A549 (cell line): ENCODE data around the gene CACNA1H. TPM values are rescaled to one million over a fixed set of nuclear protein-coding genes. Genes with fewer than 3 reads are reported as not detected.

Experiments used
- ATAC-seq, 2 experiments: fragments of 200-7000 bp in 1 of 2; fragments of >200 bp in 1 of 2; cut with Nextera tagmentation in 1 of 2; cut with Tn5 transposase in 1 of 2; 3 replicates each; pipeline versions ENCODE4 v1.8.0 to v1.9.1; 2018 to 2020; ENCODE audit warnings: mild to moderate bottlenecking in 1 of 2, moderate library complexity in 1 of 2
- CTCF ChIA-PET: fragments of 300-600 bp; sonication (Branson Sonifier 250); formaldehyde crosslinking; extraction: SDS; loops from one replicate; lab custom pipeline; 2021; ENCODE audit warnings: antibody characterized with exemption, inconsistent platforms; lab: Yijun Ruan, JAX
- POLR2A ChIA-PET: fragments of 350-600 bp; formaldehyde crosslinking; extraction: SDS; loops from one replicate; lab custom pipeline; 2021; ENCODE audit warnings: antibody characterized with exemption, inconsistent platforms; lab: Yijun Ruan, JAX
- DNase-seq, 2 experiments: peaks; one replicate each; pipeline versions ENCODE4 v3.0.0 to v3.0.0-alpha.2; 2011 to 2016; ENCODE audit warnings: low read depth in 1 of 2, low spot score in 1 of 2
- FAIRE-seq: peaks from 2 replicates; lab custom pipeline; 2011; peaks lifted over from hg19 to GRCh38; lab: Jason Lieb, UNC
- H3K27ac ChIP-seq, 2 experiments: fragments of >200 bp; sonication (Bioruptor Twin); formaldehyde crosslinking; 3 replicates each; pipeline ENCODE4 v1.5.1; 2016 to 2017
- H3K4me1 ChIP-seq: fragments of >200 bp; sonication (Bioruptor Twin); formaldehyde crosslinking; 3 replicates; pipeline ENCODE4 v1.6.1; 2016
- H3K4me2 ChIP-seq: fragments of >200 bp; sonication (Bioruptor Twin); formaldehyde crosslinking; 3 replicates; pipeline ENCODE4 v1.6.1; 2016
- H3K4me3 ChIP-seq: fragments of >200 bp; sonication (Bioruptor Twin); formaldehyde crosslinking; 3 replicates; pipeline ENCODE4 v1.5.1; 2016
- H3K9me3 ChIP-seq: fragments of >200 bp; sonication (Bioruptor Twin); formaldehyde crosslinking; 3 replicates; pipeline ENCODE4 v1.6.1; 2016
- BHLHE40 ChIP-seq: IDR thresholded peaks from 2 replicates; pipeline ENCODE4 v1.6.1; 2012; ENCODE audit warnings: low read depth, low read length, inconsistent platforms
- CBX2 ChIP-seq: fragments of 200-600 bp; sonication (generic); IDR thresholded peaks from 2 replicates; pipeline ENCODE4 v1.6.1; 2016; ENCODE audit warnings: low read depth, mild to moderate bottlenecking, borderline replicate concordance
- EP300 ChIP-seq, 2 experiments: fragments of >200 bp; sonication (Bioruptor Twin); formaldehyde crosslinking; IDR thresholded peaks; 2 replicates in 1 of 2; 3 replicates in 1 of 2; pipeline ENCODE4 v1.6.1; 2016 to 2017
- FOSB ChIP-seq: fragments of 250-450 bp; sonication (Bioruptor Pico); IDR thresholded peaks from 2 replicates; pipeline ENCODE4 v1.5.0; 2020; ENCODE audit warnings: mild to moderate bottlenecking, moderate library complexity
- FOXS1 ChIP-seq: fragments of 250-450 bp; sonication (Bioruptor Pico); IDR thresholded peaks from 2 replicates; pipeline ENCODE4 v1.5.0; 2020; ENCODE audit warnings: mild to moderate bottlenecking, moderate library complexity
- GATA3 ChIP-seq: IDR thresholded peaks from 2 replicates; pipeline ENCODE4 v1.6.1; 2012; ENCODE audit warnings: borderline replicate concordance
- JUN ChIP-seq, 2 experiments: fragments of >200 bp; sonication (Bioruptor Twin); formaldehyde crosslinking; IDR thresholded peaks; 2 replicates in 1 of 2; 3 replicates in 1 of 2; pipeline ENCODE4 v1.6.1; 2016 to 2017
- JUNB ChIP-seq: fragments of >200 bp; sonication (Bioruptor Twin); formaldehyde crosslinking; IDR thresholded peaks from 2 replicates; pipeline ENCODE4 v1.6.1; 2016
- MYC ChIP-seq: IDR thresholded peaks from 2 replicates; pipeline ENCODE4 v1.6.1; 2012; ENCODE audit warnings: mild to moderate bottlenecking, inconsistent platforms, low read length, improper control_type of control experiment, borderline replicate concordance
- NPAS2 ChIP-seq: fragments of 250-450 bp; sonication (Bioruptor Pico); IDR thresholded peaks from 2 replicates; pipeline ENCODE4 v1.8.0; 2022; ENCODE audit warnings: mild to moderate bottlenecking, moderate library complexity, borderline replicate concordance
- POLR2AphosphoS2 ChIP-seq: conservative IDR thresholded peaks from 2 replicates; pipeline ENCODE4 v1.6.1; 2012; ENCODE audit warnings: low read length, improper control_type of control experiment, inconsistent platforms
- RCOR1 ChIP-seq: fragments of 150-350 bp; IDR thresholded peaks from 2 replicates; pipeline ENCODE4 v1.6.1; 2014; ENCODE audit warnings: antibody characterized with exemption, low read length, low read depth
- RFX5 ChIP-seq: fragments of 450-650 bp; IDR thresholded peaks from 2 replicates; pipeline ENCODE4 v1.7.1; 2014; ENCODE audit warnings: antibody characterized with exemption, mild to moderate bottlenecking, moderate library complexity
- SMC3 ChIP-seq: fragments of >200 bp; sonication (Bioruptor Twin); formaldehyde crosslinking; IDR thresholded peaks from 3 replicates; pipeline ENCODE4 v1.6.1; 2018; ENCODE audit warnings: inconsistent platforms
- TFCP2L1 ChIP-seq: fragments of 250-450 bp; sonication (Bioruptor Pico); IDR thresholded peaks from 2 replicates; pipeline ENCODE4 v1.5.0; 2021; ENCODE audit warnings: mild to moderate bottlenecking
- ZFP36 ChIP-seq: fragments of 450-650 bp; IDR thresholded peaks from 2 replicates; pipeline ENCODE4 v1.6.1; 2014; ENCODE audit warnings: borderline replicate concordance; ENCODE audit not compliant: partially characterized antibody
- ZNF302 ChIP-seq: fragments of 250-450 bp; sonication (Bioruptor Pico); IDR thresholded peaks from 2 replicates; pipeline ENCODE4 v1.9.0; 2021; ENCODE audit warnings: inconsistent platforms, mild to moderate bottlenecking, moderate library complexity
- ZSCAN20 ChIP-seq: fragments of 250-450 bp; sonication (Bioruptor Pico); IDR thresholded peaks from 2 replicates; pipeline ENCODE4 v1.8.0; 2022; ENCODE audit warnings: mild to moderate bottlenecking, moderate library complexity
- WGBS: methylation state at CpG from one replicate; pipeline ENCODE4 v1.1.6; 2017; ENCODE audit errors: missing lambda C conversion rate; 5-methylcytosine and 5-hydroxymethylcytosine counted together
- polyA plus RNA-seq, 4 experiments: library from polyadenylated mRNA; depleted of rRNA in 3 of 4; stranded (reverse); fragments of >200 nt; fragmentation: RNase III in 1 of 4; extraction: RNeasy Plus Mini Kit Qiagen cat#74134 plus additional on column Dnase treatment in 1 of 4; gene quantifications; 2 replicates in 3 of 4; 3 replicates in 1 of 4; pipeline ENCODE4 v1.2.3, GENCODE V29; 2011 to 2017
- TF ChIP-seq, protein P1 (sequence below): fragments of >200 bp; sonication (Bioruptor Twin); formaldehyde crosslinking; IDR thresholded peaks from 2 replicates; pipeline ENCODE4 v1.6.1; 2016
- TF ChIP-seq, protein P2 (sequence below): fragments of >200 bp; sonication (Bioruptor Twin); formaldehyde crosslinking; IDR thresholded peaks from 3 replicates; pipeline ENCODE4 v1.5.1; 2016
- TF ChIP-seq, protein P3 (sequence below): fragments of 450-650 bp; IDR thresholded peaks from 2 replicates; pipeline ENCODE4 v1.6.1; 2014; ENCODE audit warnings: antibody characterized with exemption
- TF ChIP-seq, protein P4 (sequence below): fragments of 150-350 bp; IDR thresholded peaks from 2 replicates; pipeline ENCODE4 v1.6.1; 2014; ENCODE audit warnings: low read depth, mild to moderate bottlenecking, low read length
- TF ChIP-seq, protein P5 (sequence below): IDR thresholded peaks from 2 replicates; pipeline ENCODE4 v1.6.1; 2012
- TF ChIP-seq, protein P6 (sequence below): fragments of >200 bp; sonication (Bioruptor Twin); formaldehyde crosslinking; IDR thresholded peaks from 3 replicates; pipeline ENCODE4 v1.6.1; 2016

CACNA1H gene
- polyA plus RNA-seq, 2 of the 4 experiments (the other 2 are of a cell fraction), result 7.2 to 15.8 TPM

DNA sequence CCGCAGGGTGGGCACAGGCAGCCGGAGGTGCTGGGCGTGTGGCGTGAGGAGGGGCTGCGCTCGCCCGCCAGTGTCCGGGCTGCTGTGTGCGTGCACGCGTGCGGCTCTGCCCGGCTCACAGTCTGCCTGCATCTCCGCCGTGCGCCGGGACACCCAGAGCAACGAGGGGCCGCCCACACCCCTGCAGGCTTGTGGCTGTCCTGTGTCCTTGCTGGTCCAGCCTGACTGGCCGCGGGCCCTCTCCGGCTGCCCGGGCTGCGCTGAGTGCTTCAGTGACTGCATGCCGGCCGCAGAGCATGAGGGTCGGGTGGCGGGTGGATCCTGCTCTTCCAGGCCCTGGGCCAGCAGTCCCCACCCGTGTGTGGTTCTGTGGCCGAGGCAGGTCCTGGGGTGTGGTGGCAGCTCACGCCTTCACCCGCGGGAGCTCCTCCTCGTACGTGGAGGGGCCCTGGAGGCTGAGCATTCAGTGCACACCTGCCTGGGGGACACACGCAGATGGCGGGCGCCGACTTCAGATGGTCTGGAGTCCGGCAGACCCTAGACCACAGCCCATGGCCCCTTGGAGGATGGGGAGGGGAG is 59.8 kb downstream of the CACNA1H start:
- no peak overlapping the region for H3K27ac ChIP-seq
- CTCF ChIA-PET, result no interaction called here
- WGBS, result 95% methylated on average over 14 of the region's 40 CpGs

DNA sequence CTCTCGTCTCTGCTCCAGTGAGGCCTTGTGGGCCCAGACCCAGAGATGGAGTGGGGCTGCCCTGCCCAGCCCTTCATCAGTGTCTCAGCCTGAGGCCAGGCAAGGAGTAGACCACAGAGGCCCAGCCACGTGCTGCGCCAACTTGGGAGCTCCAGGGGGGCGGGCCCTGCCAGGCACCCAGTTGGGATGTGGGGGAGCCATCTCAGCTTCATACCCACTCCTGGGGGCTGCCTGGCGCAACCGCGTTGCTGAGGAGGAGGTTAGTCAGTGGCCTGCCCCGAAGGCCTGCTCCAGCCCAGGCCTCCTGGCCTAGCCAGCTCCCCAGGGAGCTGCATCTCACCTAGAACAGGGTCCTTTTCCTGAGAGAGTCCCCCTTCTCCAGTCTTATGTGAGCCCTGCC is 60.3 kb downstream of the CACNA1H start:
- Histone ChIP-seq H3K27ac (no peak overlapping the region), H3K4me2 (no peak overlapping the region), H3K9me3 (no peaks in the 10 kb centered on the region), H3K4me1 (no peaks in the 10 kb centered on the region), H3K4me3 (no peak overlapping the region)
- WGBS, result 90% methylated on average over 7 of the region's 8 CpGs
- FAIRE-seq, result no peak
- POLR2A ChIA-PET, result no interaction called here
- no peak for ATAC-seq
- CTCF ChIA-PET, result no interaction called here
- DNase-seq, result no peak
- TF ChIP-seq NPAS2 (CRISPR knock-in tag), result no peak
- no peak for TF ChIP-seq POLR2AphosphoS2
- TF ChIP-seq ZFP36, result no peak
- TF ChIP-seq, protein P1, sequence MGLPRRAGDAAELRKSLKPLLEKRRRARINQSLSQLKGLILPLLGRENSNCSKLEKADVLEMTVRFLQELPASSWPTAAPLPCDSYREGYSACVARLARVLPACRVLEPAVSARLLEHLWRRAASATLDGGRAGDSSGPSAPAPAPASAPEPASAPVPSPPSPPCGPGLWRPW, result no peak
- no peak for TF ChIP-seq JUNB
- no peak for TF ChIP-seq FOXS1 (CRISPR knock-in tag)
- TF ChIP-seq RFX5, result no peak
- TF ChIP-seq ZNF302, result no peak
- no peak for TF ChIP-seq JUN (IDR thresholded peaks at IDR 0.05)
- no peak for TF ChIP-seq ZSCAN20 (CRISPR knock-in tag)
- TF ChIP-seq, protein P2, sequence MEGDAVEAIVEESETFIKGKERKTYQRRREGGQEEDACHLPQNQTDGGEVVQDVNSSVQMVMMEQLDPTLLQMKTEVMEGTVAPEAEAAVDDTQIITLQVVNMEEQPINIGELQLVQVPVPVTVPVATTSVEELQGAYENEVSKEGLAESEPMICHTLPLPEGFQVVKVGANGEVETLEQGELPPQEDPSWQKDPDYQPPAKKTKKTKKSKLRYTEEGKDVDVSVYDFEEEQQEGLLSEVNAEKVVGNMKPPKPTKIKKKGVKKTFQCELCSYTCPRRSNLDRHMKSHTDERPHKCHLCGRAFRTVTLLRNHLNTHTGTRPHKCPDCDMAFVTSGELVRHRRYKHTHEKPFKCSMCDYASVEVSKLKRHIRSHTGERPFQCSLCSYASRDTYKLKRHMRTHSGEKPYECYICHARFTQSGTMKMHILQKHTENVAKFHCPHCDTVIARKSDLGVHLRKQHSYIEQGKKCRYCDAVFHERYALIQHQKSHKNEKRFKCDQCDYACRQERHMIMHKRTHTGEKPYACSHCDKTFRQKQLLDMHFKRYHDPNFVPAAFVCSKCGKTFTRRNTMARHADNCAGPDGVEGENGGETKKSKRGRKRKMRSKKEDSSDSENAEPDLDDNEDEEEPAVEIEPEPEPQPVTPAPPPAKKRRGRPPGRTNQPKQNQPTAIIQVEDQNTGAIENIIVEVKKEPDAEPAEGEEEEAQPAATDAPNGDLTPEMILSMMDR, result no peak
- TF ChIP-seq, protein P3, sequence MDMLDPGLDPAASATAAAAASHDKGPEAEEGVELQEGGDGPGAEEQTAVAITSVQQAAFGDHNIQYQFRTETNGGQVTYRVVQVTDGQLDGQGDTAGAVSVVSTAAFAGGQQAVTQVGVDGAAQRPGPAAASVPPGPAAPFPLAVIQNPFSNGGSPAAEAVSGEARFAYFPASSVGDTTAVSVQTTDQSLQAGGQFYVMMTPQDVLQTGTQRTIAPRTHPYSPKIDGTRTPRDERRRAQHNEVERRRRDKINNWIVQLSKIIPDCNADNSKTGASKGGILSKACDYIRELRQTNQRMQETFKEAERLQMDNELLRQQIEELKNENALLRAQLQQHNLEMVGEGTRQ, result no peak
- TF ChIP-seq, protein P4, sequence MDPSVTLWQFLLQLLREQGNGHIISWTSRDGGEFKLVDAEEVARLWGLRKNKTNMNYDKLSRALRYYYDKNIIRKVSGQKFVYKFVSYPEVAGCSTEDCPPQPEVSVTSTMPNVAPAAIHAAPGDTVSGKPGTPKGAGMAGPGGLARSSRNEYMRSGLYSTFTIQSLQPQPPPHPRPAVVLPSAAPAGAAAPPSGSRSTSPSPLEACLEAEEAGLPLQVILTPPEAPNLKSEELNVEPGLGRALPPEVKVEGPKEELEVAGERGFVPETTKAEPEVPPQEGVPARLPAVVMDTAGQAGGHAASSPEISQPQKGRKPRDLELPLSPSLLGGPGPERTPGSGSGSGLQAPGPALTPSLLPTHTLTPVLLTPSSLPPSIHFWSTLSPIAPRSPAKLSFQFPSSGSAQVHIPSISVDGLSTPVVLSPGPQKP, result no peak
- TF ChIP-seq EP300 (IDR thresholded peaks at IDR 0.05), result no peak
- TF ChIP-seq, protein P5, sequence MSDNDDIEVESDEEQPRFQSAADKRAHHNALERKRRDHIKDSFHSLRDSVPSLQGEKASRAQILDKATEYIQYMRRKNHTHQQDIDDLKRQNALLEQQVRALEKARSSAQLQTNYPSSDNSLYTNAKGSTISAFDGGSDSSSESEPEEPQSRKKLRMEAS, result no peak
- no peak for TF ChIP-seq CBX2
- no peak for TF ChIP-seq TFCP2L1 (CRISPR knock-in tag)

More for the DNA sequence above, 59.8 kb downstream of the CACNA1H start:
- Histone ChIP-seq H3K9me3 (no peaks in the 10 kb centered on the region), H3K4me3 (no peak overlapping the region), H3K4me2 (no peak overlapping the region), H3K4me1 (no peaks in the 10 kb centered on the region)
- ATAC-seq (no peak), DNase-seq (no peak), FAIRE-seq (no peak)
- TF ChIP-seq CBX2, result no peak
- TF ChIP-seq, protein P4, result no peak
- no peak for TF ChIP-seq NPAS2 (CRISPR knock-in tag)
- TF ChIP-seq, protein P1, result no peak
- TF ChIP-seq, protein P2, result no peak
- no peak for TF ChIP-seq MYC
- no peak for TF ChIP-seq GATA3
- no peak for TF ChIP-seq BHLHE40
- no peak for TF ChIP-seq ZNF302
- TF ChIP-seq, protein P6, sequence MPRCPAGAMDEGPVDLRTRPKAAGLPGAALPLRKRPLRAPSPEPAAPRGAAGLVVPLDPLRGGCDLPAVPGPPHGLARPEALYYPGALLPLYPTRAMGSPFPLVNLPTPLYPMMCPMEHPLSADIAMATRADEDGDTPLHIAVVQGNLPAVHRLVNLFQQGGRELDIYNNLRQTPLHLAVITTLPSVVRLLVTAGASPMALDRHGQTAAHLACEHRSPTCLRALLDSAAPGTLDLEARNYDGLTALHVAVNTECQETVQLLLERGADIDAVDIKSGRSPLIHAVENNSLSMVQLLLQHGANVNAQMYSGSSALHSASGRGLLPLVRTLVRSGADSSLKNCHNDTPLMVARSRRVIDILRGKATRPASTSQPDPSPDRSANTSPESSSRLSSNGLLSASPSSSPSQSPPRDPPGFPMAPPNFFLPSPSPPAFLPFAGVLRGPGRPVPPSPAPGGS, result no peak
- TF ChIP-seq TFCP2L1 (CRISPR knock-in tag), result no peak
- no peak for TF ChIP-seq FOXS1 (CRISPR knock-in tag)
- no peak for TF ChIP-seq RCOR1
- no peak for TF ChIP-seq SMC3
- TF ChIP-seq FOSB (CRISPR knock-in tag), result no peak
- POLR2A ChIA-PET, result no interaction called here
